Activated CD8-positive, alpha-beta memory T cell treated with anti-CD3 and anti-CD28 coated beads, Interleukin-2, amount 50 U/mL, for 1 hour (primary cell): ENCODE results near the gene FAIM2.

Experiments used
- DNase-seq: peaks from one replicate; pipeline ENCODE4 v3.0.0-alpha.2; 2020; ENCODE audit errors: extremely low read depth

Gene FAIM2

GRCh38 chr12:49824416-49824815, 79.3 kb downstream of the FAIM2 start:
- no peak for DNase-seq

GRCh38 chr12:49823951-49824350, 79.7 kb downstream of the FAIM2 start:
- DNase-seq = no peak

DNA sequence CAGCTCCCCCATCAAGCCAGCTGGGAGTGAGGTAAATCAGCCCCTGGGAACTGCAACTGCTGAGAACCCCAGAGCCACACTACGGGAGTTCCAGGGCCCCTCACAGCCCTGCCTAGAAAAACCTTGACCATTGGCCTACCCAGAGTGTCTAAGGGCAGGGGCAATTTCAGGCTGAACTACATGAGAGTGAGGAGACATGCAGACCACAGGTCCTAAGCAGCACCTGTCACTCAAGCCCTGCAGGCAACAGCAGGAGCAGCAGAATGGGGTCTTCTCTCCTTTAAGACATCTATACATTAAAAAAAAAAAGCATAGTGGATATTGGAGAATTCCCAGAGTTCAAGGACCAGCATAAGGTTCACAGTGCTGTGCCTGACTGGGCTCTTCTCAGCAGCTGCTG, 80.3 kb downstream of the FAIM2 start:
- DNase-seq = no peak

GRCh38 chr12:49821373-49822287, 82.1 kb downstream of the FAIM2 start:
- no peak for DNase-seq

DNA sequence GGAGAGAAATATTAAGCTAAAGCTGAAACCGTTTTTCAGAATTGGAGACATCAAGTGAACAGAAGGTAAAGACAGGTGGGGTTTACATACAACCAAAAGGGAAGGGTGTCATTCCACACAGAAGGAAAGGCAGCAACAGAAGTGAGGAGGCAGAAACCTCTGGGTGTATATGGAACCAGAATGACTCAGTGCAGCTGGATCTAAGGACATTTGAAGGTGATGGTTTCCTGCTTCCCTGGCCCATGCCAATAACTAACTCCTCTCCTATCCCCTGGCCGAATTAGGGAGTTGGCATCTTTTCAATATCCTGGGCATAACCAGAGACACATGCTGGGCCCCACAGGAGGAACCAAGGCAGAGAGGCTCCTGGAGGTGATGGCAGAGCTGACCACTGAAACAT, 83.9 kb downstream of the FAIM2 start:
- DNase-seq = no peak

- DNase-seq = no peak
Measured at GRCh38 chr12:49818241-49818895, 85.3 kb downstream of the FAIM2 start.
